GM23338 (cell line): ENCODE measurements around the gene SEC23A. TPM values are rescaled to one million over a fixed set of nuclear protein-coding genes. Genes with fewer than 3 reads are reported as not detected.

Source experiments
- ATAC-seq: fragments of 200-7000 bp; cut with Tn5 transposase; 3 replicates; pipeline ENCODE4 v1.9.1; 2020
- DNase-seq: peaks from one replicate; pipeline ENCODE4 v3.0.0-alpha.2; 2015; ENCODE audit warnings: low spot score
- H2AFZ ChIP-seq: fragments of 200-600 bp; sonication (generic); 2 replicates; pipeline ENCODE4 v1.8.0; 2016; ENCODE audit warnings: antibody characterized with exemption, mild to moderate bottlenecking, moderate library complexity
- H3F3A ChIP-seq: fragments of 200-600 bp; sonication (generic); replicated peaks from 2 replicates; pipeline ENCODE4 v1.8.0; 2017; ENCODE audit warnings: antibody characterized with exemption, mixed run types, low read depth
- H3K27ac ChIP-seq: fragments of 200-600 bp; sonication (generic); 2 replicates; pipeline ENCODE4 v1.6.1; 2016; ENCODE audit warnings: low read depth
- H3K27me3 ChIP-seq: fragments of 200-600 bp; sonication (generic); 2 replicates; pipeline ENCODE4 v1.8.0; 2016; ENCODE audit warnings: mild to moderate bottlenecking, mixed run types, moderate library complexity; ENCODE audit not compliant: insufficient read depth
- H3K36me3 ChIP-seq: fragments of 200-600 bp; sonication (generic); 2 replicates; pipeline ENCODE4 v1.8.0; 2016; ENCODE audit warnings: mild to moderate bottlenecking; ENCODE audit not compliant: insufficient read depth
- H3K4me1 ChIP-seq: fragments of 200-600 bp; sonication (generic); 2 replicates; pipeline ENCODE4 v1.8.0; 2016; ENCODE audit warnings: mild to moderate bottlenecking, moderate library complexity; ENCODE audit not compliant: insufficient read depth
- H3K4me2 ChIP-seq: fragments of 200-600 bp; sonication (generic); 2 replicates; pipeline ENCODE4 v1.7.1; 2017; ENCODE audit warnings: mixed run types
- H3K4me3 ChIP-seq: fragments of 200-600 bp; sonication (generic); 2 replicates; pipeline ENCODE4 v1.6.1; 2016; ENCODE audit warnings: mixed run types
- H3K79me2 ChIP-seq: fragments of 200-600 bp; sonication (generic); replicated peaks from 2 replicates; pipeline ENCODE4 v1.8.0; 2017; ENCODE audit warnings: mild to moderate bottlenecking; ENCODE audit not compliant: insufficient read depth
- H3K9me2 ChIP-seq: fragments of 200-600 bp; sonication (generic); 2 replicates; pipeline ENCODE4 v1.8.0; 2017; ENCODE audit not compliant: insufficient read depth
- H4K20me1 ChIP-seq: fragments of 200-600 bp; sonication (generic); replicated peaks from 2 replicates; pipeline ENCODE4 v1.8.0; 2017; ENCODE audit warnings: mild to moderate bottlenecking; ENCODE audit not compliant: insufficient read depth
- H3K27ac Mint-ChIP-seq: 2 replicates; pipeline ENCODE4 v1.8.0; 2020; ENCODE audit warnings: inconsistent platforms, mild to moderate bottlenecking, moderate library complexity, mixed read lengths
- H3K27me3 Mint-ChIP-seq: 3 replicates; pipeline ENCODE4 v1.8.0; 2022; ENCODE audit warnings: low read depth, mild to moderate bottlenecking, moderate library complexity, mixed read lengths, inconsistent platforms; ENCODE audit not compliant: insufficient read depth, poor library complexity
- H3K36me3 Mint-ChIP-seq: 3 replicates; pipeline ENCODE4 v1.8.0; 2021; ENCODE audit warnings: low read depth, mild to moderate bottlenecking, inconsistent platforms, moderate library complexity, mixed read lengths
- H3K4me1 Mint-ChIP-seq: 3 replicates; pipeline ENCODE4 v1.8.0; 2020; ENCODE audit warnings: mild to moderate bottlenecking, inconsistent platforms, mixed read lengths
- H3K4me3 Mint-ChIP-seq: 3 replicates; pipeline ENCODE4 v1.8.0; 2021; ENCODE audit warnings: moderate library complexity, mild to moderate bottlenecking, inconsistent platforms, mixed read lengths
- H3K9me3 Mint-ChIP-seq: 3 replicates; pipeline ENCODE4 v1.8.0; 2020; ENCODE audit warnings: moderate library complexity, mild to moderate bottlenecking, inconsistent platforms, mixed read lengths
- CREB1 ChIP-seq: fragments of 250-450 bp; sonication (Bioruptor Pico); IDR thresholded peaks from 2 replicates; pipeline ENCODE4 v1.5.0; 2020; ENCODE audit warnings: low read depth, mild to moderate bottlenecking, moderate library complexity
- CTCF ChIP-seq, 2 experiments: fragments of 200-600 bp in 1 of 2; sonication (generic) in 1 of 2; conservative IDR thresholded peaks; 2 replicates each; pipeline versions ENCODE4 v1.5.1 to v1.6.1; 2016 to 2017; ENCODE audit warnings: antibody characterized with exemption in 2 of 2, low read depth in 2 of 2, mild to moderate bottlenecking in 2 of 2, moderate library complexity in 1 of 2
- ETS1 ChIP-seq: IDR thresholded peaks from 2 replicates; pipeline ENCODE4 v1.6.1; 2016; ENCODE audit warnings: antibody characterized with exemption
- EZH2 ChIP-seq: fragments of 200-600 bp; sonication (generic); IDR thresholded peaks from one replicate; pipeline ENCODE4 v1.8.0; 2017; ENCODE audit warnings: antibody characterized with exemption, mild to moderate bottlenecking, low read depth; ENCODE audit not compliant: unreplicated experiment
- EZH2phosphoT487 ChIP-seq: fragments of 200-600 bp; sonication (generic); IDR thresholded peaks from one replicate; pipeline ENCODE4 v1.8.1; 2018; ENCODE audit warnings: antibody characterized with exemption; ENCODE audit not compliant: unreplicated experiment
- JUNB ChIP-seq: IDR thresholded peaks from one replicate; pipeline ENCODE4 v1.6.1; 2016; ENCODE audit warnings: antibody characterized with exemption; ENCODE audit not compliant: unreplicated experiment
- NANOG ChIP-seq: IDR thresholded peaks from 2 replicates; pipeline ENCODE4 v1.6.1; 2016; ENCODE audit warnings: antibody characterized with exemption, borderline replicate concordance
- POLR2AphosphoS5 ChIP-seq: IDR thresholded peaks from 2 replicates; pipeline ENCODE4 v1.6.1; 2016; ENCODE audit warnings: antibody characterized with exemption, low read depth
- REST ChIP-seq: IDR thresholded peaks from one replicate; pipeline ENCODE4 v1.6.1; 2018; ENCODE audit warnings: antibody characterized with exemption; ENCODE audit not compliant: unreplicated experiment
- STAT1 ChIP-seq: IDR thresholded peaks from one replicate; pipeline ENCODE4 v1.6.1; 2016; ENCODE audit warnings: antibody characterized with exemption; ENCODE audit not compliant: unreplicated experiment
- ZNF114 ChIP-seq: fragments of 250-450 bp; sonication (Bioruptor Pico); IDR thresholded peaks from 2 replicates; pipeline ENCODE4 v1.5.0; 2020; ENCODE audit warnings: mild to moderate bottlenecking, moderate library complexity
- ZNF331 ChIP-seq: fragments of 250-450 bp; sonication (Bioruptor Pico); IDR thresholded peaks from 2 replicates; pipeline ENCODE4 v1.5.0; 2020; ENCODE audit warnings: low read depth, mild to moderate bottlenecking, moderate library complexity
- ZNF462 ChIP-seq: fragments of 250-450 bp; sonication (Bioruptor Pico); IDR thresholded peaks from 2 replicates; pipeline ENCODE4 v1.5.0; 2020; ENCODE audit warnings: mild to moderate bottlenecking, moderate library complexity
- polyA plus RNA-seq: library from polyadenylated mRNA; unstranded; fragments of >200 nt; fragmentation: Nextera tagmentation; extraction: Ambion mirVana; gene quantifications from 2 replicates; pipeline ENCODE4 v1.2.1, GENCODE V29; 2016
- total RNA-seq: library from RNA; depleted of rRNA; stranded (reverse); fragments of >200 nt; shearing (Covaris generic); gene quantifications from 2 replicates; pipeline ENCODE4 v1.2.3, GENCODE V29; 2014

The SEC23A gene
- total and polyA plus RNA-seq, 2 experiments from 2014 or later: 22.7 to 89.9 TPM

GRCh38 chr14:39060818-39061437, 42.1 kb downstream of the SEC23A start:
- Mint-ChIP-seq H3K27me3 (no peaks in the 10 kb centered on the region), H3K27ac (no peak overlapping the region), H3K36me3 (peaks cover 78% of the 10 kb centered on the region), H3K4me3 (no peak overlapping the region), H3K4me1 (no peaks in the 10 kb centered on the region), H3K9me3 (peaks cover 19% of the 10 kb centered on the region)
- Histone ChIP-seq H3K4me3 (no peak overlapping the region), H3K27me3 (no peaks in the 10 kb centered on the region), H3K9me2 (no peaks in the 10 kb centered on the region), H3K27ac (no peak overlapping the region), H3F3A (no peaks in the 10 kb centered on the region), H3K4me2 (no peak overlapping the region), H3K79me2 (no peaks in the 10 kb centered on the region), H2AFZ (no peak overlapping the region), H3K36me3 (peaks cover 37% of the 10 kb centered on the region), H3K4me1 (no peaks in the 10 kb centered on the region), H4K20me1 (no peaks in the 10 kb centered on the region)
- DNase-seq: no peak
- ATAC-seq: no peak
- no peak for TF ChIP-seq STAT1
- TF ChIP-seq JUNB: no peak
- TF ChIP-seq CREB1 (CRISPR knock-in tag): no peak
- TF ChIP-seq ZNF331 (CRISPR knock-in tag): no peak
- no peak for TF ChIP-seq POLR2AphosphoS5
- no peak for TF ChIP-seq CTCF (conservative IDR thresholded peaks at IDR 0.05; ENCODE audit: low read depth in 2 of 2)
- TF ChIP-seq ETS1: no peak
- no peak for TF ChIP-seq ZNF462 (CRISPR knock-in tag)
- no peak for TF ChIP-seq ZNF114 (CRISPR knock-in tag)
- TF ChIP-seq REST: no peak
- no peak for TF ChIP-seq EZH2
- no peak for TF ChIP-seq NANOG
- no peak for TF ChIP-seq EZH2phosphoT487
